Stomach (tissue), 4 donors: ENCODE results near the gene STON2.

Source experiments
- POLR2A ChIP-seq, 4 donors: fragments of 450-650 bp; IDR thresholded peaks; one replicate each; pipeline ENCODE4 v1.6.1; 2016; ENCODE audit warnings: antibody characterized with exemption in 4 of 4, control low read depth in 2 of 4, mild to moderate bottlenecking in 1 of 4, moderate library complexity in 1 of 4
- POLR2AphosphoS5 ChIP-seq, 3 donors: sonication (generic); formaldehyde crosslinking; IDR thresholded peaks; one replicate each; pipeline ENCODE4 v1.6.1; 2016; ENCODE audit warnings: antibody characterized with exemption in 3 of 3
- TF ChIP-seq, protein P1 (sequence below), 7 experiments: fragments of 450-650 bp in 4 of 7; fragments of 200-600 bp in 3 of 7; sonication (generic) in 3 of 7; IDR thresholded peaks; one replicate each; pipeline ENCODE4 v1.5.1; 2016 to 2019; ENCODE audit warnings: antibody characterized with exemption in 7 of 7, control low read depth in 2 of 7, mild to moderate bottlenecking in 1 of 7

DNA sequence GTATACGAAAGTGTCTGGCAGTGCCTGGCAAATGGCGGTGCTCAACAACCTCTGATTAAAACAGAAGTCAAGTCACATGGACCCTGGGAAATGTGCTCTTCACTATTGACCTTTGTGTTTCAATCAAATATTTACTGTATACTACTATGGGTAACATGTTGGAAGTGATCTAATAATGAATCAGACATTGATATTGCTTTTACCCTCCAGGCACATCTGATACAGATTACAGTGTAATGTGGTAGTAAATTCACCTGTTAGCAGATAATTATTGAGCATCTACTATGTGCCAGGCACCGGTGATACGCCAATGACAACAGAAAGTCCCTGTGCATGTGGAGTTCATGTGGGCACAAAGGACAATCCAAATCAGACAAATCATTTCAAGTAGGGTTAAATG is 63.1 kb downstream of the STON2 start:
- TF ChIP-seq, protein P1, sequence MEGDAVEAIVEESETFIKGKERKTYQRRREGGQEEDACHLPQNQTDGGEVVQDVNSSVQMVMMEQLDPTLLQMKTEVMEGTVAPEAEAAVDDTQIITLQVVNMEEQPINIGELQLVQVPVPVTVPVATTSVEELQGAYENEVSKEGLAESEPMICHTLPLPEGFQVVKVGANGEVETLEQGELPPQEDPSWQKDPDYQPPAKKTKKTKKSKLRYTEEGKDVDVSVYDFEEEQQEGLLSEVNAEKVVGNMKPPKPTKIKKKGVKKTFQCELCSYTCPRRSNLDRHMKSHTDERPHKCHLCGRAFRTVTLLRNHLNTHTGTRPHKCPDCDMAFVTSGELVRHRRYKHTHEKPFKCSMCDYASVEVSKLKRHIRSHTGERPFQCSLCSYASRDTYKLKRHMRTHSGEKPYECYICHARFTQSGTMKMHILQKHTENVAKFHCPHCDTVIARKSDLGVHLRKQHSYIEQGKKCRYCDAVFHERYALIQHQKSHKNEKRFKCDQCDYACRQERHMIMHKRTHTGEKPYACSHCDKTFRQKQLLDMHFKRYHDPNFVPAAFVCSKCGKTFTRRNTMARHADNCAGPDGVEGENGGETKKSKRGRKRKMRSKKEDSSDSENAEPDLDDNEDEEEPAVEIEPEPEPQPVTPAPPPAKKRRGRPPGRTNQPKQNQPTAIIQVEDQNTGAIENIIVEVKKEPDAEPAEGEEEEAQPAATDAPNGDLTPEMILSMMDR (IDR thresholded peaks at IDR 0.05), result no peak
- TF ChIP-seq POLR2A (IDR thresholded peaks at IDR 0.05) (no peak), POLR2AphosphoS5 (IDR thresholded peaks at IDR 0.05) (no peak)
